Limb (tissue), 2 donors: ENCODE measurements around the gene ANKRD33B.
A peak's percentile ranks its signal among the peaks of the same experiment; 100 is the strongest.

Experiments used
- DNase-seq, 2 donors: peaks; one replicate each; pipeline ENCODE4 v3.0.0-alpha.2; 2016; ENCODE audit errors: extremely low spot score in 2 of 2

The ANKRD33B gene

DNA sequence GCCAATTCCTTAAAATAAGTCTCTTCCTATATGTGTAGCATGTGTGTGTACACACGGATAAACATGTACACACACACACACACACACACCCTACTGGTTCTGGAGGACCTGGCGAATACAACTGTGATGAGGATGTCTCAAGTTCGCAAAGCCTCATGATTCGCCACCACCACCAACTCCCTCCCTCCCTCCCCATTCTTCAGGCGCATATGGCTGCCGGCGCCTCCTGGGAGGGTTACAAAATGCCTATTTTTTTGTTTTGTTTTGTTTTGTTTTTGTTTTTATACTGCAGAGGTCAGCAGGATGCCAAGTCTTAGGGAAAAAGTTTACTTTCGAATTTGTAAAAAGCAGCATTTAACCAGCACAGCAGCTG is 109.1 kb downstream of the ANKRD33B start:
- DNase-seq: no peak

DNA sequence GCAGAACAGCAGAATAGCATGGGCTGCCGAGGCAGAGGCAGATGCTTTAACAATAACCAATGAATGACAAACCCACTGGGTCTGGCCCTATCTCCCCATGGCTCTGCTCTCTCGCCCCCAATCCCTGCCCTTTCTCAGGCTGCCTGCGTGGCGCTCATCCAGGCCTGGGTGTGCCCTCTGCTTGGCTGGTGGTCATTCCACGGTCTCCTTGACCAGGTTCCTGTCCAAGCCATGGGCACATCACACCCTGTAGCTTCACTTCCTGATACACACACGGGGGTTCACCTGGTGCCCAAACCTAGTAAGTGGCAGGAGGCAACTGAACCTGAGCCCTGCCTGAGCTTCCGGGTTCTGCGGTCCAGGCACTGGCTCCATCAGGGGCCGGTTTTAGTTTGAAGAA is 109.5 kb downstream of the ANKRD33B start:
- no peak for DNase-seq

DNA sequence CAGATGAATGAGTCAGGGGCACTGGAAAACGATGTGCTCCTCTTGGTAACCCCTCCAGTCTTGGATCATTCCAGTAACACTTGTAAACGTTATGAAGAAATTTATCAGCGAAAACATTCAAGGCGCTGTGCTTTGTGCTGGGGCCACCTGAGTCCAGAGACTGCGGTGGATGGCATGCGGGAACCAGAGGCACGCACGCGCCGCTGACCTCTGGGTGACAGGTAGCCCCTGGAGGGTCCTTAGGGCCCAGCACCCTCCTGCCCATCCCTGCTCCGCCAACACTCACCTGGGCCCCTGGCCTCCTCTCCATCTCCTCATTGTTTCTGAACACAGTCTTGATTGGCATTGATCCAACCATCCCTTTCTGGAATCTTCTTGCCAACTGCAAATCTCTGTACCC is 110.2 kb downstream of the ANKRD33B start:
- DNase-seq: no peak

DNA sequence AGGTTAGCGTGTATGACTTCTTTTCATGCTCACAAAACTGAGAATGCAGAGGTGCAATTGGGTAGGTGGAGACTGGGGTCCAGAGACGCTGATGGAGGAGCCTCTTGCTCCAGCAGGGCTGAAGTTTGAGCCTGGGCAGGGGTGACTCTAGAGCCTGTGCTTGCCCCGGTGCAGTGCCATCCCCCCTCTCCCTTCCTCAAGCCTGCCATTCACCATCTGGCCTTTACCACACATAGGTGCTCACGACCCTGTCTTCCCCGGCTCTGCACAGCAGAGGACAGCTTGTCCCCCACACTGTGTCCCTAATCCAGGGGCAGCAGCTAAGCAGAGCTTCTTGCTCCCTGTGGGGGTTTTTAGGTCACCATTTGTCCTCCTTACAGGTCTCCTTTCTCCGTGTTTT is 110.7 kb downstream of the ANKRD33B start:
- no peak for DNase-seq

DNA sequence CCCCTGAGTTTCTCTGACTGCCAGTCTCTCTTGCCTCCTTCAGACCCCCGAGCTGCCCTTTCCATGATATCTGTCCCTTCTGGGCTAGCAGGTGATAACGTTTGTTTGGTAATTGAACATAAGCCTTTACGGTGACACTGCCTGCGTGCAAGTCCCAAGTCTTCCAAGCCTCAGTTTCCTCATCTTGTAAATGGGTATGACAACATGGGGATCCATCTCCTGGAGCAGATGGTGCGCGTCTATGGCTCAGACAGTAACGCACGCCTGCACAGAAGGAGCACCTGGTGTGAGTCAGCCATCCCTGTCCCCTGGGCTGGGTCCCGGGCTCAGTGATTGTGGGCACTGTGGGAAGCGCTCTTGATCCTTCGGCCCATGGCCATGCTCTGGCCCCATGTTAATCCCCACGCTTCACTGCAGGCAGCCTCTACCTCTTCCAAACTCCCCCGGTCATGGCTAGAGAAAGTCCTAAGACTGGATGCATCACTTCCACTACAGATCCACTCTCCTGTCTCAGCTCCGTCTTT is 111.4 kb downstream of the ANKRD33B start:
- DNase-seq: no peak

DNA sequence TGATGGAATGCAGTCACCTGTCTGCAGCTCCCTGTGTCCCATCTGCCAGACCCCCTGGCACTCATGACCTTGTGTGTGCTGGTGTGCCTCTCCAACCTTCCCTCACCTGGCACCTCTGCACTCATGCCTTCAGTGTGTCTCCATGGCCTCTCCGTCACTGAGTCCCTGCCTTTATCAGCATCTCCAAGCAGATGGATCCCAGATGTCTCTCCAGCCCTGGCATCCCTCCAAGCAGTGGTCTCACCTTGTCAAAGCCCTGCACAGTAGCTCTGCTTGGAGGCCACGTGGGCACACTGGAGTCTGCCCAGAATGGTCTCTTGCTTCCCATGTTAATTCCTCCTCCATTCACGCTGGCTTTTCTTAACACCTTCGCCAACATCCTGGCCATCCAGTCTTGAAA is 112.4 kb downstream of the ANKRD33B start:
- DNase-seq: no peak

DNA sequence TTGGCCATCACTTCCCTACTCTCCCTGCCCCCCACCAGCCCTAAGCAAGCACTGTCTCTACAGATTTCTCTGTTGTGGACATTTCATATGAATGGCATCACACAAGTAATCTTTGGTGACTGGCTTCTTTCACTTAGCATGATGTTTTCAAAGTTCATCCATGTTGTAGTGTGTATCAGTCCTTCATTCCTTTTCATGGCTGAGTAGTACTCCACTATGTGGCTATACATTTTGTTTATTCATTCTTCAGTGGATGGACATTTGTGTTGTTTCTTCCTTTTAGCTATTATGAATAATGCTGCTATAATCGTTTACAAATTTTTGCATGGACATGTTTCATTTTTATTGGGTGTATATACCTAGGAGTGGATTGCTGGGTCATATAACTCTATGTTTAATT is 113.1 kb downstream of the ANKRD33B start:
- DNase-seq: no peak

DNA sequence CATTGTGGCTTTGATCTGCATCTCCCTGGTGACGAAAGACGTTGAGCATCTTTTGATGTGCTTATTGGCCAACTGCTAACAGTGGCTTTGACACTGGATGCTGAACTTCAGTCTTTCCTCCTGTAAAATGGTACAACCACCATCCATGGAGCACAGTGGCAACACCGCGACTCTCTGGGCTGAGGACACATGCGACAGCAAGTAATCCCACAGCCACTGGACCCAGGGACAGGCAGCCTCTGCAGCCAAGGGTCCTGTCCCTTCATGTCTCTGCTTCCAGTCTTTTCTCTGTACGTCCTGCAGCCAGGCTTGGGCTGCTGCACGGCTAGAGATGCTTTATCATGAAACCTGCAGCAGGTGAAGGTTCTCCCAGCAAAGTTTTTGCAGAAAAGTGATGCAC is 113.7 kb downstream of the ANKRD33B start:
- DNase-seq: no peak

DNA sequence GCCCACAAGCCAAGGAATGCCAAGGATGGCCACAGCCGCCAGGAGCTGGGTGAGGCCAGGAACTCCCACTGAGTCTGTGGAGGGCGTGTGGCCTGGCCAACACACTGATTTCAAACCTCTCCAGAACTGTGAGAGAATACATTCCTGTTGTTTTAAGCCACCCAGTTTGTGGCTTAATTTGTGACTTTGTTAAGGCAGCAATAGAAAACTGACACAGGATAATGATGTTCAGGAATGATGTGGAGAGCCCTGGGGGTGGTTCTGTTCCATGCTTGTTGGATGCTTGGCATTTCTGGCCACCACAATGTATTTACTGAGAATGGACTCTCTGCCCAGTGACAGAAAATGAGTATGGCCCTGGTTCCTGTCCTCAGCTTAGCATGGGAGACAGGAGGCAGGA is 114.4 kb downstream of the ANKRD33B start:
- no peak for DNase-seq

DNA sequence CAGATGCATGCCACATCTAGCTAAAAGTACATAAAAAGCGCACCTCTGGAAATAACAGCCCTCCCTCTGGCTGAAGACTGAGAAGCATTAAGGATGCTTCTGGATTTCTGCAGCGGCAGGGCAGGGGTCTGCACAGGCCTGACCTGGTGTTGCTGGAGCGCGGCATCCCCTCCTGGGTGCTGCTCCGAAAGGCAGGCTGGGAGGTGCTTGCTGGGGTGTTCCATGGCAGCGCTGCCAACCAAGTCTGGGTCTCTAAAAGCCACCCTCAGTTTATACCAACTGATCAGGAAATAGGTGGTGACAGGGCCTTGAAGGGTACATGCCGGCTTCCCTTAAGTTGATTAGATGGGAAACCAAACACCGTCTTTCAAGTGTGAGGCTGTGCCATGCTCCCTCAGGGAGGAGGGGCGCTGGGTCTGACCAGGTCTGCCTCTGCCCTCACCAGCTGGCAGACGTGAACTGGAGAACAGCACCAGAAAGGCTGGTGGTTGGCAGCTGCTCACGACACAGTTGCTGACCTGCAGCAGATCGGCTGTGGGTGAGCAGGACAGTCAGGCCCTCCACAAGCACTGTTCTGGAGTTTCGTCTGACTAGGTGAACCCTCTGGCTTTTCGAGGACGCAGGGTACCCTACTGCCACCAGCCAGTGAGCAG is 115.6 kb downstream of the ANKRD33B start:
- DNase-seq: no peak

DNA sequence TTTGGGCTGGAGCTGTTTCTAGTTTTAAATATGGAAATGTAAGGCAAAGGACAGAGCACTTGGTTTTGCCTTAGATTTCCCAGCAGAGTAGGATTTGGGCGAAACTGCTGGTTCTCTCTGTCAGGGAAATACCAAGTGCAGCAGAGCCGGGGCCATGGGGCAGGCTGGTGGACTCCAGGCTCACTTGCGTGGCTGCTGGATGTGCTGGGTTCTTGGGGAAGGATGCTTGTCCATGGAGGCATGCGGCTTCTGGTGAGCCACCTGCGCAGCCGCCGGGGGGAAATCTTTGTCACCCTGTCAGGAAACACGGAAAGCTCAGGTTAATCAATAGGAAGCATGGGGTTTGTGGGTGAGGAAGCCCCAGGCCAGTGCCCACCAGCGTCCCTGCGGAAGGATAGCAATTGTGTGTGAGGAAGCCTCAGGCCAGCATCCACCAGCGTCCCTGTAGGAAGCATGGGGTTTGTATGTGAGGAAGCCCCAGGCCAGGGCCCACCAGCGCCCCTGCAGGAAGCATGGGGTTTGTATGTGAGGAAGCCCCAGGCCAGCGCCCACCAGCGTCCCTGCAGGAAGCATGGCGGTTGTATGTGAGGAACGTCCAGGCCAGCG is 117.1 kb downstream of the ANKRD33B start:
- DNase-seq: no peak

DNA sequence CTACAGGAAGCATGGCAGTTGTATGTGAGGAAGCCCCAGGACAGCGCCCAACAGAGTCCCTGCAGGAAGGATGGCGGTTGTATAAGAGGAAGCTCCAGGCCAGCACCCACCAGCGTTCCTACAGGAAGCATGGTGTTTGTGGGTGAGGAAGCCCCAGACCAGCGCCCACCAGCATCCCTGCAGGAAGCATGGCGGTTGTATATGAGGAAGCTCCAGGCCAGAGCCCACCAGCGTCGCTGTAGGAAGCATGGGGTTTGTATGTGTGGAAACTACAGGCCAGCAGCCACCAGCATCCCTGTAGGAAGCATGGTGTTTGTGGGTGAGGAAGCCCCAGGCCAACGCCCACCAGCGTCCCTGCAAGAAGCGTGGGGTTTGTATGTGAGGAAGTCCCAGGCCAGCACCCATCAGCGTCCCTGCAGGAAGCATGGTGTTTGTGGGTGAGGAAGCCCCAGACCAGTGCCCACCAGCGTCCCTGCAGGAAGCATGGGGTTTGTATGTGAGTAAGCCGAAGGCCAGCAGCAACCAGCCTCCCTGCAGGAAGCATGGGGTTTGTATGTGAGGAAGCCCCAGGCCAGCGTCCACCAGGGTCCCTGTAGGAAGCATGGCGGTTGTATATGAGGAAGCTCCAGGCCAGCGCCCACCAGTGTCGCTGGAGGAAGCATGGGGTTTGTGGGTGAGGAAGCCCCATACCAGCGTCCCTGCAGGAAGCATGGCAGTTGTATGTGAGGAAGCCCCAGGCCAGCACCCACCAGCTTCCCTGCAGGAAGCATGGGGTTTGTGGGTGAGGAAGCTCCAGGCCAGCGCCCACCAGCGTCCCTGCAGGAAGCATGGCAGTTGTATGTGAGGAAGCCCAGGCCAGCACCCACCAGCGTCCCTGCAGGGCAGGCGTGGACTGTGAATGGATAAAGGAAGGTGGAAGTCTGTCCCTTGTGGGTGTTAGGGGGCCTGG is 118.1 kb downstream of the ANKRD33B start:
- peak in 1 of 2 donors; percentile 14 for DNase-seq

DNA sequence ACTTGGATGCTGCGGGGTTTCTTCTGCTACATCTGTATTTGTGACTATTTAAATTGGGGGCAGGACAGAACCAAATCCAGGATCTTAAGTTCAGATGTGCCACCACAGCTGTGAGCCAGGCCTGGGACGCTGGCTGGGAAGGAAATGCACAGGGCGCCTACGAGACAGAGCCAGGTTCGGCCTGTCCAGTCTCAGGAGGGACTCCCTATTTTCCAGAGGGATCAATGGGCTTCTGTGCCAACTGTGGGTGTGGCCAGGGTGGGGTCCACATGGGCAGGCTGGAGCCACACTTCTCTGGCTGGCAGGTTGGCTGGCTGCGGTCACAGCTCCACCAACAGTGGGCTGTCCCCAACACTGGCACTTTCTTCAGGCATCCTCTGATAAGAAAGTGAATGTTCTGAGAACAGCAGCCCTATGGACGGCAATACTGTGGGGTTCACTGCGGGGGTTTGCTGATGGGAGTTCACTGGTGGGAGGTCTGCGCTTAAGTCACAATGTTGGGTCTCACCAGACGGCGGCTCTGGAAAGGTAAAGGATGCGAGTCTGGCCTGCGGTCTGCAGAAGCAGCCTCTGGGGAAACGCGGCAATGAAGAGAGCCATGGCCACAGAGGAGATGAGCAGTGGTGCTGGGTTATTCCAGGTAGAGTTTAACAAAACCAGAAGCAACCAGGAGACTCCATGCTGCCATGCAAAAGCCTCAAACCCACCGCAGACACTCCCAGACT is 119.1 kb downstream of the ANKRD33B start:
- DNase-seq: peak in 1 of 2 donors; percentile 20

DNA sequence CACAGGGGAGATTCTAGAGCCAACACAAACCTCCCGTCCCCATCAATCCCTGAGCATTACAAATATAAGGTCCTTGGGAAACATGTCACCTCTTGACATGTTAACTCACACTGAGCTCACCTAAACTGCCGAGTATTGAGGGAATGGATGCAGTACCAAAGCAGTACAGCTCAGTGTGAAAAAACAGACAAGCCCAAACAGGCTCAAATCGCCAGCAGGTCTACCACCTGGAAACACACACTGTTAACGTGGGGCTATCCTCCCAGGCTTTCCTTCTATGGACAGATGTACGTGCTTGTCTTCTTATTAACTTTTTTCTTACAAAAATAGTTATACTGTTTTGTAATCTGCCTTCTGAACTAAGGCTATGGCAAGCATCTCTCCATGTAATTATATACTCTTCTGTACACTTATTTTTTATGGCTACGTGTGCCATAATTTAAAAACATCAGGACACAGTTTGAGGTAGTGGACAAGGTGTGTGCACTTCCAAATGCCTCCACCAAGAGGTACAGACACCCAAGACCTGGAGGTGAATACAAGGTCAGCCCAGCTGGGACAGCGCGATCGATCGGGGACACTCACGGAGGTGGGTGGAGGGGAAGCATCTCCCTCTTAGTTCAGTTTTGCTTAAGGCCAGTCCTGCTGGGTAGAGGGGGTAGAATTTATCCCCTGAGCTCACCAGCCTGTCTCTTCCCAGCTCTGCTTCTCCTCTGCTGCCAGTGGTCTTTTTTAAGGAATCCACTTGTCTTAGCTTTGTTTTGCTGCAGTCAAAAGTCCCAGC is 120.6 kb downstream of the ANKRD33B start:
- DNase-seq: no peak

DNA sequence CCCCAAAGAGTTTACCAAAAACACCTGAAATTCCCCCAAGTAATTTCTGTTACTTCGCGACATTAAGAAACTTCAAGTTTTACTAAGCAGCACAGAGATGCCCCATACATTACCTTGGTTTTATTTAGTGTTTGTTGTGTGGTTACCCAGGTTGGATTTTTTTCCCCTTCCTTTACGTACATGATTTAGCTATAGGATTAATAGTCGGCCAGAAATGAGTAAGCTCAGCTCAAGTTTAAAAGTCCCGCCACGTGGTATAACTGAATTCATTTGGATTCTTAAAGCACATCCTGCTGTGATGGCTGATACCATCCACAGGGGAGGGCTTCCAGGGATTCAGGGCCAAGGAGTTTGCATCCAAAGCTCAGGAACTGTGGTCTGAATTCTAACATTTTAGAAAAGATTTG is 121.2 kb downstream of the ANKRD33B start:
- no peak for DNase-seq

DNA sequence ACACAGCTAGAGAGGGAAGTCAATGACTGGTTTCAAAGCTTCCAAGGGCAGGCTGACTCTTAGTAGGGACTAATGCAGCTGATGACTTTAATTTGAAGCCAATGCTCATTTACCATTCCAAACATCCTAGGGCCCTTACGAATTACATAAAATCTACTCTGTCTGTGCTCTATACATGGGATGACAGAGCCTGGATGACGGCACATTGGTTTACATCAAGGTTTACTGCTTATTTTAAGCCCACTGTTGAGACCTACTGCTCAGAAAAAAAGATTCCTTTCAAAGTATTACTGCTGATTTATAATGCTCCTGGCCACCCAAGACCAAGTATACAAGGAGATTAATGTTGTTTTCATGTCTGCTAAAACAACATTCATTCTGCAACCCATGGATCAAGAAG is 123.0 kb downstream of the ANKRD33B start:
- DNase-seq: no peak

DNA sequence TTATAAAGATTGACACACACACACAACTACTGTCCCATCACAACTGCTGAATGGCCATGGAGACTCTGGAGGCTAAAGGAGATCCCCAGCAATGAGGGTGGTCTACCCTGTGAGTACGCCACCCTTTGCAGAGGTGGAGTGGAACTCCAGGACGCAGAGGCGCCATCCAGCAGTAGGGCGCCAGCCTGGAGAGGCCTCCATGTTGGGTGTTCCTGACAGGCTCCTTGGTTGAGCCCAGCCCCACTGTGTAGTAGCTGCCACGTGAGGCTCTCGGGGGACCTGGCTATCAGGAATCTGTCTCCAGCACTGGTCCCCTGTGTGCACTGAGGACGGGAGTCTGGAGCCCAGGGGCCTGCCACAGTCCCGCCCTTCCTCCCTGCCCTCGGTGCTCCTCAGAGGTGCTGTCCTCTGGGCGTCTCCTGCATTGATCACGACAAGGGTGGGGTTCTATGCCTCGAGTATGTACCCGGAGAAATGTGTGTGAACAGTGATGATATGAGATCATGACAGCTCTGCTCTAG is 124.8 kb downstream of the ANKRD33B start:
- no peak for DNase-seq

DNA sequence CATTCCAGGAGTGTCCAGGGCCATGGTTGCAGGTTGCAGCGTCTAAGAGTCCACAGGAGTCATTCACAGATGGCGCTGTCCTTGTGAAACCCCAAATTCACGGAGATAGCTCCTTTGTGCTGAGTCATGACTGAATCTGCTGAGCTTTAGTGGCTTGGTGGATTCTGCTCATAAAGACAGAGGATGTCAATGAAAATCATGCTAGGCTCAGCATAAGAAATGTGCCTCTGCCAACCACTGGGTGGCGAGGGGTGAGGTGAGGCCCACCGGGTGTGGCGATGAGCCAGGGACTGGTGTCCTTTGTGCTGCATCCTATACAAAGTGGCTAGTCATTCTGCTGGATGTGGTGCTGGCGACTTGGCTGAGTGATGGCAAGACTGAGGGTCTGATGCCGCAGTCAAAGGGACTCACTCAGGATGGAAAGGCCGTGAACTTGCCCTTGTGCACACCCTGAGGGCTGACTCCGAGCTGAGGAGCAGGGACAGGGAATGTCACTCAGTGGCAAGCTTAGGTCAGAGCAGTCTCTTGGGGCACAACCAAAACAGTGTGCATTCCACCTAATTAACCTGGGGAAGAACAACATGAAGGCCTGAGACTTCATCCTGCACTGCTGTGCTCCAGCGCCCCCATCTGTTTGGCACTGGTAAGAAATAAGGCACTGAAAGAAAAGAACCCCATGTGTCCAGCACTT is 125.7 kb downstream of the ANKRD33B start:
- peak in 1 of 2 donors; percentile 23 for DNase-seq

DNA sequence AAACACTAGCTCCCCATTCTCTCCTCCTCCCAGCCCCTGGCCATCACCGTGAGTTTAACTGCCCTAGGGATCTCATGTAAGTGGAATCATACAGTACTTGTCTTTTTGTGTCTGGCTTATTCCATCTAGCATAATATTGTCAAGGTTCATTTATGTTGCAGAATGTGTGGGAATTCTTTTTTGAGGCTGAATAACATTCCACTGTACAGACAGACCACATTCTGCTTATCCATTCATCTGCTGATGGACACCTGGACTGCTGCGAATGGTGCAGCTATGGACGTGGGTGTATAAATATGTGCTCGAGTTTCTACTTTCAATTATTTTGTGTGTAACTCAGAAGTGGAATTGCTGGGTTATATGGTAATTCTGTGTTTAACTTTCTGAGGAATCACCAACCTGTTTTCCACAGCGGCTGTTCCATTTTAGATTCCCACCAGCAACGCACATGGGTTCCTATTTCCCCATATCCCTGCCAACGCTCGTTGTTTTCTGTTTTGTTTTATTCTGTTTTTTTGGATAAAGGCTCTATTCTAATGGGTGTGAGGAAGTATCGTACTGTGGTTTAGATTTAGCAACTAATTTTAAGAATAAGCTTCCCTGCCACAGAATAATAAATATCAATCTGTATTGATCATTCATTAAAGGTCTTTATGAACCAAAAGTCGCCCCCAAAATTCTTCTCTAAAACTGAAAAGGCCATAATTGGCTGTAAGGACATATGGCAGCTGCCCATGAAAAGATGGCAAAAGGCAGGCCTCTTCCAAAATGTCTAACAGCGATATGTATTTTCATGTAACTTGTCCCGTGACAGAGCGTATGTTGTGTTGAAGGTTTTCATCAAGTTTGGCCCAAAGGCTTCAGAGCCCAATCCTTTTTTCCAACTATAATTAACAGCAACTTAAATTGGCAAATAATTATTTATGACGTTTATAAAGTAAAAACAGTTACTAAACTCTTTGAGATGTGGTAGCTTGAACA is 126.9 kb downstream of the ANKRD33B start:
- DNase-seq: no peak
